Muscle layer of colon (tissue), 2 donors: Measurements from ENCODE around the gene PSMD13.

Experiments
- H3K27ac ChIP-seq: one replicate; pipeline ENCODE4 v1.7.0; 2013; ENCODE audit warnings: low read depth, mild to moderate bottlenecking, low read length, moderate library complexity
- H3K27me3 ChIP-seq, 2 donors: one replicate each; pipeline ENCODE4 v1.7.0; 2013; ENCODE audit warnings: low read length in 2 of 2, mild to moderate bottlenecking in 2 of 2; ENCODE audit not compliant: insufficient read depth in 2 of 2, control insufficient read depth in 1 of 2
- H3K36me3 ChIP-seq: one replicate; pipeline ENCODE4 v1.7.0; 2013; ENCODE audit warnings: mild to moderate bottlenecking, low read length; ENCODE audit not compliant: insufficient read depth
- H3K4me1 ChIP-seq: one replicate; pipeline ENCODE4 v1.7.0; 2013; ENCODE audit warnings: mild to moderate bottlenecking, low read length; ENCODE audit not compliant: insufficient read depth
- H3K4me3 ChIP-seq, 2 donors: one replicate each; pipeline ENCODE4 v1.7.0; 2013; ENCODE audit warnings: low read length in 2 of 2, low read depth in 1 of 2, mild to moderate bottlenecking in 1 of 2, moderate library complexity in 1 of 2
- H3K9ac ChIP-seq: one replicate; pipeline ENCODE4 v1.7.0; 2013; ENCODE audit warnings: low read length
- H3K9me3 ChIP-seq: one replicate; pipeline ENCODE4 v1.7.0; 2013; ENCODE audit warnings: mild to moderate bottlenecking, low read length
- donor health status: abdominal sarcoma.
- donor health status: Adenocarcinoma of cecum.

PSMD13 gene

GRCh38 chr11:271319-271715 lies 34.5 kb downstream of the PSMD13 start:
- H3K9me3 ChIP-seq = no peaks in the 10 kb centered on the region
- no peak overlapping the region for H3K27ac ChIP-seq
- H3K4me1 ChIP-seq = no peaks in the 10 kb centered on the region
- no peaks in the 10 kb centered on the region for H3K36me3 ChIP-seq
- H3K9ac ChIP-seq = no peak overlapping the region
- peaks cover 0 to 12% of the 10 kb centered on the region in 2 donors for H3K27me3 ChIP-seq
- H3K4me3 ChIP-seq = no peak overlapping the region

DNA sequence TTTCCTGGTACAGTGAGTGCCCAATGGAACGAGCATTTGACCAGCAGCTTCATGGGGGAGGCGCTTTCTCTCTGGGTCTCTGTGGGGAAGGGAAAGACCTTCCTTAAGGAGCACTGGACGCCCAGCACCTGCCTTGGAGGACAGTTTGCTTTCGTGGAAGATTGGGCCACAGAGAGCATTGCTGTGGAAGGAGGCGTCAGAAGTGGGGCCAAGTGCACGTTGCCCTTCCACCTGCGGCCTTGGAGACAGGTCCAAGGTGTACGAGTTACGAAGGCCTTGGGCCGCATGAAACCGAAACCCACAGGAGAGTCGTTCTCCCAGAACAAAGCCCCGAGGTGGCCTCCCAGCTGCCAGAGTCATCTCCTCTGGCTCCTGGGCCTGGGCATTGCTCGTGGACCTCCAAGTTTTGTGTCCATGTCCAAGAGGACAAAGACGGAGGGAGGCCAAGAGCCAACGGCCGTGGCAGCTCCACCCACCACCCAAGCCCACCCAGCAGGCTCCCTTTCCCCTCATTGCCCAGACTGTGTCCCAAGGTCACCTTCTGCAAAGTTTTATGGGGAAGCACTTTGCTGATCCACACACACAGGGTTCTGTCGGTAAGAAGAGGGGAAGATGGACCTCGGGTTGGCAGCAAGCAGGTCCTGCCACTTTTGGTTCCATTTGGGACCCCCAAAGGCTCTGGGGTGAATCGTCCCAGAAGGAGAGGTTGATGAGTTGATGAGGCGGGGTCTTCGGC lies 35.6 kb downstream of the PSMD13 start:
- no peak overlapping the region for H3K4me3 ChIP-seq
- H3K4me1 ChIP-seq = no peaks in the 10 kb centered on the region
- no peaks in the 10 kb centered on the region for H3K36me3 ChIP-seq
- no peak overlapping the region for H3K27ac ChIP-seq
- H3K27me3 ChIP-seq = peaks cover 0 to 12% of the 10 kb centered on the region in 2 donors
- H3K9me3 ChIP-seq = no peaks in the 10 kb centered on the region
- no peak overlapping the region for H3K9ac ChIP-seq

DNA sequence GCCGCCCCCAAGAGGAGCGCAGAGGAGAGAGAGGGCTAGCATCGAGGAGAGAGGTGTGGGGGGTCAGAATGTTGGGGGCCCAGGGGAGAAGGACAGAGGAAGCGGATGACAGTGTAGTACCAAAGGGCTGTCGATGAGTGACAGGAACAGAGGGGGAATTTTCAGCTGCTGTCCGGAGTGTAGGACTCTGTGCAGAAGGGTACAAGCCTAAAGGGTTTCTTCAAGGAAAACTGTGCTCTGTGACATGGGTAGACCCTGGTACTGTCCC lies 36.1 kb downstream of the PSMD13 start:
- H3K27ac ChIP-seq = no peak overlapping the region
- H3K4me1 ChIP-seq = no peaks in the 10 kb centered on the region
- no peaks in the 10 kb centered on the region for H3K36me3 ChIP-seq
- peaks cover 0 to 15% of the 10 kb centered on the region in 2 donors for H3K27me3 ChIP-seq
- H3K9me3 ChIP-seq = no peaks in the 10 kb centered on the region
- H3K9ac ChIP-seq = no peak overlapping the region
- H3K4me3 ChIP-seq = no peak overlapping the region

GRCh38 chr11:276219-276618 lies 39.4 kb downstream of the PSMD13 start:
- Histone ChIP-seq H3K27ac (no peak overlapping the region), H3K4me3 (no peak overlapping the region), H3K4me1 (no peaks in the 10 kb centered on the region), H3K9ac (no peak overlapping the region), H3K36me3 (no peaks in the 10 kb centered on the region), H3K9me3 (no peaks in the 10 kb centered on the region), H3K27me3 (peaks cover 14 to 37% of the 10 kb centered on the region in 2 donors)

DNA sequence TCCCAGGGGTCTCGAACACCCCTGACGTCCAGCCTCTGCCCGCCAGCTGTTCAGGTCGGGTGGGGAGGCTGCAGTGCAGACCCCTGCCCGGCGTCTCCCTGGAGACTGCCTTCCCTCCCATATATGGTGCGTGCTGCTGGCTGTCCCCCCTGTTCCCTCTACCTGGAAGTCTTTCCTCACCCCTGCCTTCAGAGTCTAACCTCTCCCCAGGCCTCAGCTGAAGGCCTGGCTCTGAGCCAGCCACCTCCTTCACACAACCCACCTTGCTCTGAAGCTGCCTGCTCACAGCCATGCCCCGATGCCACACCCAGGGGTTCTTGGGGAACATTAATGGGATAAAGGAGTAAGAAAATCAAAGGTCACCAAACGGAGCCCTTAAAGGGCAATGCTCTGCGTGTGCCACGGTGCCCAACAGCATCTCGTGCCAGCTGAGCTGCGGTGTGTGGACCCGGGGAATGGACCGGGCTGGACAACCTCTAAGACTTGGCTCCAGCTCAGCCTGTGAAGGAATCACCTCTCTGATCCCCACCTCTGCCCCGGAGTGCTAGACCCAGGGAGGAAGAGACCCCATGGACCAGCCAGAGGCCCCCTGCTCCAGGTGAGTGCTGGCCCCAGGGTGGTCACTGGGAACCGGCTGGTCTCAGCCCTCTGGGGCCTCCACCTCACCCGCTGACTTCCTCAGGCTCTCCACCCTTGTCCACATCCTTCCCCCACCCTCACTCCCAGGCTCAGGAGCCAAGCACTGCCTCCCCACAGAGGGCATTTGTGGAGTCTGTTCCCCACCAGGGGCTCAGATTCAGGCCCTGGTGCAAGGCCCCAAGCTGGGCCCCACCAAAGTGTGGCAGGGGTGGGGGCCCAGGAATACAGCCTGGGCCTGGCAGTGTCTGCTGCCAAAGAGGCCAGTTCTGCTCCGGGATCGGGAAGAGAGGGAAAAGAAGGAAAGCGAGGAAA lies 41.5 kb downstream of the PSMD13 start, which contains the start of gene NLRP6:
TSS of gene NLRP6 (plus strand) at position 407 of the 951 bp plus-strand sequence. CDS start at position 570, 163 bp downstream.
- no peaks in the 10 kb centered on the region for H3K4me1 ChIP-seq
- H3K4me3 ChIP-seq = no peak within 1 kb of the TSS
- H3K9ac ChIP-seq = no peak within 1 kb of the TSS
- H3K27me3 ChIP-seq = peaks cover 24 to 56% of the 10 kb centered on the region in 2 donors
- no peaks in the 10 kb centered on the region for H3K36me3 ChIP-seq
- no peaks in the 10 kb centered on the region for H3K9me3 ChIP-seq
- no peak within 1 kb of the TSS for H3K27ac ChIP-seq

DNA sequence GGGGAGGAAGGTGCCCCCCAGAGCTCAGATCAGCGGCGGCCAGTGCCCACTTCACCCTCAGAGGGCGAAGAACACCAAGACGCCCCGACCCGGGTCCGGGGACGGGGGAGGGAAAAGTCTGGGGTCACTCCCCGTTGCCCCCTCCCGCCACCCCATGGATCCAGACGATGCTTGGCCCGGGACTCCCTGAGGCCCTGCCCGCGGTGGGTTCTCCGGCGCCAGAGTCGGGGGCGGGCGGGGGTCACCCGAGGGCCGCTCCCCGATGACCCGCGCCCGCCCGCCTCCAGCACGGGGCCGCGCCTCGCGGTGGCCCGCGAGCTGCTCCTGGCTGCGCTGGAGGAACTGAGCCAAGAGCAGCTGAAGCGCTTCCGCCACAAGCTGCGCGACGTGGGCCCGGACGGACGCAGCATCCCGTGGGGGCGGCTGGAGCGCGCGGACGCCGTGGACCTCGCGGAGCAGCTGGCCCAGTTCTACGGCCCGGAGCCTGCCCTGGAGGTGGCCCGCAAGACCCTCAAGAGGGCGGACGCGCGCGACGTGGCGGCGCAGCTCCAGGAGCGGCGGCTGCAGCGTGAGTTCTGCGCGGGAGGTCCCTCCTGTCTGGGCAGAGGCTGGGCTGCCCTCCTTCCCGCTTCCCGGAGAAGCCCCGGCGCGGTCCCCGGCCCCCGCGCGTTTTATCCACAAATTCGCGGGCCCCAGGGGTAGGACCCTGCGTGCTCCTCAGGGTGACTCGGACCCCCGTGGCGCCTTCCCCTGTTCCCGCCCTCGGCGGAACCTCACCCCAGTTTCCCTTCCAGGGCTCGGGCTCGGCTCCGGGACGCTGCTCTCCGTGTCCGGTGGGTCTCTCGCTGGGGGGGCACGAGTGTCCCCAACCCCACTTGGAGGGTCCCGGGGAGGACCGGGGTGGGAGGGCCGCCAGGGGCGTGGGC lies 42.5 kb downstream of the PSMD13 start:
- no peak overlapping the region for H3K4me3 ChIP-seq
- H3K27me3 ChIP-seq = peaks cover 24 to 61% of the 10 kb centered on the region in 2 donors
- no peak overlapping the region for H3K9ac ChIP-seq
- no peaks in the 10 kb centered on the region for H3K9me3 ChIP-seq
- no peaks in the 10 kb centered on the region for H3K36me3 ChIP-seq
- H3K4me1 ChIP-seq = no peaks in the 10 kb centered on the region
- H3K27ac ChIP-seq = no peak overlapping the region

GRCh38 chr11:279966-280705 lies 43.4 kb downstream of the PSMD13 start:
- Histone ChIP-seq H3K27ac (no peak overlapping the region), H3K9ac (no peak overlapping the region), H3K4me3 (no peak overlapping the region), H3K4me1 (no peaks in the 10 kb centered on the region), H3K9me3 (no peaks in the 10 kb centered on the region), H3K27me3 (peaks cover 24 to 66% of the 10 kb centered on the region in 2 donors), H3K36me3 (no peaks in the 10 kb centered on the region)

GRCh38 chr11:280706-281485 lies 44.1 kb downstream of the PSMD13 start:
- no peaks in the 10 kb centered on the region for H3K36me3 ChIP-seq
- H3K4me3 ChIP-seq = no peak overlapping the region
- no peak overlapping the region for H3K9ac ChIP-seq
- H3K27me3 ChIP-seq = peaks cover 24 to 71% of the 10 kb centered on the region in 2 donors
- no peaks in the 10 kb centered on the region for H3K4me1 ChIP-seq
- no peak overlapping the region for H3K27ac ChIP-seq
- H3K9me3 ChIP-seq = no peaks in the 10 kb centered on the region

- no peak overlapping the region for H3K4me3 ChIP-seq
- no peak overlapping the region for H3K27ac ChIP-seq
- no peak overlapping the region for H3K9ac ChIP-seq
- H3K36me3 ChIP-seq = no peaks in the 10 kb centered on the region
- no peaks in the 10 kb centered on the region for H3K9me3 ChIP-seq
- H3K4me1 ChIP-seq = no peaks in the 10 kb centered on the region
- H3K27me3 ChIP-seq = peaks cover 24 to 72% of the 10 kb centered on the region in 2 donors
Measured at GRCh38 chr11:281486-282161, 44.8 kb downstream of the PSMD13 start.

GRCh38 chr11:282171-282570 lies 45.4 kb downstream of the PSMD13 start:
- Histone ChIP-seq H3K4me3 (no peak overlapping the region), H3K9ac (no peak overlapping the region), H3K27me3 (peaks cover 24 to 74% of the 10 kb centered on the region in 2 donors), H3K27ac (no peak overlapping the region), H3K36me3 (no peaks in the 10 kb centered on the region), H3K4me1 (no peaks in the 10 kb centered on the region), H3K9me3 (no peaks in the 10 kb centered on the region)
